GM23248 (cell line): ENCODE results near the gene TSPEAR.

Source experiments
- EZH2 ChIP-seq: fragments of 200-600 bp; sonication (generic); IDR thresholded peaks from 2 replicates; pipeline ENCODE4 v1.6.1; 2018; ENCODE audit warnings: antibody characterized with exemption, mild to moderate bottlenecking; ENCODE audit not compliant: insufficient read depth, poor library complexity, severe bottlenecking
- EZH2phosphoT487 ChIP-seq: fragments of 200-600 bp; sonication (generic); IDR thresholded peaks from 2 replicates; pipeline ENCODE4 v1.6.1; 2018; ENCODE audit warnings: antibody characterized with exemption, moderate library complexity, mild to moderate bottlenecking, low read depth; ENCODE audit not compliant: insufficient read depth

- no peak for TF ChIP-seq EZH2
- TF ChIP-seq EZH2phosphoT487: no peak
Measured at GRCh38 chr21:44613386-44614155, 97.8 kb downstream of the TSPEAR start.
